Measurements from ENCODE around the gene CES2.

DNA sequence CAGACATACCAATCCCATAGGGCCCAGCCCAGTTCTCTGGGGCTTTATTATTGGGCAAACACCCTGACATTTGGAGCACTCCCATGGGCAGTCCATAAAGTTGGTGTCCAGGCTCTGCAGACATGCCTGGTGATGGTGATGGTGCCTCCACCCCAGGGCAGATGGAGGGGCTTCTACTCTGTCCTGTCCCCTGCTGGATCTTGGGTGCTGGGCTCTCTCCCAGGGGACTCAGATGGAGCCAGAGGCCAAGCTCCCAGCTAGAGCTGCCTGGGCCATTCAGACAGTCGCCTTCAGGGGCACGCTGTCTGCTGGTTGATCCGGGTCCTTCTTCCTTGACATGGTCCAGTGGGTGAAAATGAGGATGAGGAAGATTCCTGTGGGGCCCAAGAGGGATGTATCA, 27.2 kb upstream of the CES2 start:
- TF ChIP-seq, protein P1, sequence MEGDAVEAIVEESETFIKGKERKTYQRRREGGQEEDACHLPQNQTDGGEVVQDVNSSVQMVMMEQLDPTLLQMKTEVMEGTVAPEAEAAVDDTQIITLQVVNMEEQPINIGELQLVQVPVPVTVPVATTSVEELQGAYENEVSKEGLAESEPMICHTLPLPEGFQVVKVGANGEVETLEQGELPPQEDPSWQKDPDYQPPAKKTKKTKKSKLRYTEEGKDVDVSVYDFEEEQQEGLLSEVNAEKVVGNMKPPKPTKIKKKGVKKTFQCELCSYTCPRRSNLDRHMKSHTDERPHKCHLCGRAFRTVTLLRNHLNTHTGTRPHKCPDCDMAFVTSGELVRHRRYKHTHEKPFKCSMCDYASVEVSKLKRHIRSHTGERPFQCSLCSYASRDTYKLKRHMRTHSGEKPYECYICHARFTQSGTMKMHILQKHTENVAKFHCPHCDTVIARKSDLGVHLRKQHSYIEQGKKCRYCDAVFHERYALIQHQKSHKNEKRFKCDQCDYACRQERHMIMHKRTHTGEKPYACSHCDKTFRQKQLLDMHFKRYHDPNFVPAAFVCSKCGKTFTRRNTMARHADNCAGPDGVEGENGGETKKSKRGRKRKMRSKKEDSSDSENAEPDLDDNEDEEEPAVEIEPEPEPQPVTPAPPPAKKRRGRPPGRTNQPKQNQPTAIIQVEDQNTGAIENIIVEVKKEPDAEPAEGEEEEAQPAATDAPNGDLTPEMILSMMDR (IDR thresholded peaks at IDR 0.05) = no peak
- TF ChIP-seq, protein P2, sequence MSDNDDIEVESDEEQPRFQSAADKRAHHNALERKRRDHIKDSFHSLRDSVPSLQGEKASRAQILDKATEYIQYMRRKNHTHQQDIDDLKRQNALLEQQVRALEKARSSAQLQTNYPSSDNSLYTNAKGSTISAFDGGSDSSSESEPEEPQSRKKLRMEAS (CRISPR knock-in tag; IDR thresholded peaks at IDR 0.05) = no peak
- no peak for TF ChIP-seq JUN (CRISPR knock-in tag; IDR thresholded peaks at IDR 0.05)

All from WTC11 (cell line).